Adrenal gland (tissue), 5 donors: ENCODE data around the gene IFTAP.

Source experiments
- POLR2A ChIP-seq, 2 donors: fragments of 450-650 bp; IDR thresholded peaks; one replicate each; pipeline ENCODE4 v1.6.1; 2017; ENCODE audit warnings: antibody characterized with exemption in 2 of 2, mild to moderate bottlenecking in 2 of 2, moderate library complexity in 1 of 2
- TF ChIP-seq, protein P1 (sequence below), 6 experiments: fragments of 450-650 bp in 4 of 6; fragments of 200-600 bp in 2 of 6; sonication (generic) in 1 of 6; IDR thresholded peaks; 1 replicate in 5 of 6; 2 replicates in 1 of 6; pipeline versions ENCODE4 v1.5.1 to v1.8.0; 2016 to 2021; ENCODE audit warnings: antibody characterized with exemption in 6 of 6, mild to moderate bottlenecking in 2 of 6, moderate library complexity in 1 of 6
- donor health status: DM: no; HTN: no; CAD: no.

DNA sequence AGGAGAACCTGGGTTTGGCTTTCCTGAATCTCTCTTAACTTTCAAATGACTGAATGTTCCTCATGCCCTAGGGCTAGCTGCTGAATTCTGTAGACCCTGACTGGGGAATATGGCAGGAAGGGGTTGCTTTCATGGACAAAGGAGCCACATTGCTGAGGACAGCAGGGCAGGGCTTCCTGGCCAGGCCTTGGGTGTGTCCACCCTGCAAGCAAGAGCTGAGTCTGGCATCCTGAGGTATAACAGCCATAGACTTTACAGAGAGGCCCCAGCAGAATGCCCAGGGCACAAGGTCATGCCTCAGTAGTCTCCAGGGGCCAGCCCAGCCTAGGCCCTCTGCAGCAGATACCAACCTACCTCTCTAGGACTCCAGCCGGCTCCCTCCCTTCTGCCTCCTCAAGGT is 105.9 kb downstream of the IFTAP start:
- TF ChIP-seq POLR2A (IDR thresholded peaks at IDR 0.05): no peak
- TF ChIP-seq, protein P1, sequence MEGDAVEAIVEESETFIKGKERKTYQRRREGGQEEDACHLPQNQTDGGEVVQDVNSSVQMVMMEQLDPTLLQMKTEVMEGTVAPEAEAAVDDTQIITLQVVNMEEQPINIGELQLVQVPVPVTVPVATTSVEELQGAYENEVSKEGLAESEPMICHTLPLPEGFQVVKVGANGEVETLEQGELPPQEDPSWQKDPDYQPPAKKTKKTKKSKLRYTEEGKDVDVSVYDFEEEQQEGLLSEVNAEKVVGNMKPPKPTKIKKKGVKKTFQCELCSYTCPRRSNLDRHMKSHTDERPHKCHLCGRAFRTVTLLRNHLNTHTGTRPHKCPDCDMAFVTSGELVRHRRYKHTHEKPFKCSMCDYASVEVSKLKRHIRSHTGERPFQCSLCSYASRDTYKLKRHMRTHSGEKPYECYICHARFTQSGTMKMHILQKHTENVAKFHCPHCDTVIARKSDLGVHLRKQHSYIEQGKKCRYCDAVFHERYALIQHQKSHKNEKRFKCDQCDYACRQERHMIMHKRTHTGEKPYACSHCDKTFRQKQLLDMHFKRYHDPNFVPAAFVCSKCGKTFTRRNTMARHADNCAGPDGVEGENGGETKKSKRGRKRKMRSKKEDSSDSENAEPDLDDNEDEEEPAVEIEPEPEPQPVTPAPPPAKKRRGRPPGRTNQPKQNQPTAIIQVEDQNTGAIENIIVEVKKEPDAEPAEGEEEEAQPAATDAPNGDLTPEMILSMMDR (IDR thresholded peaks at IDR 0.05): no peak
